Adrenal gland (tissue), 12 donors: ENCODE data around the gene HSPA4L. TPM values are rescaled to one million over a fixed set of nuclear protein-coding genes. Genes with fewer than 3 reads are reported as not detected.
A peak's percentile ranks its signal among the peaks of the same experiment; 100 is the strongest.

Source experiments
- DNase-seq, 7 donors: peaks; one replicate each; pipeline ENCODE4 v3.0.0-alpha.2; 2019 to 2020
- H3K27ac ChIP-seq, 5 donors: fragments of 200-600 bp; sonication (generic) in 4 of 5; 1 replicate in 3 of 5; 2 replicates in 2 of 5; pipeline versions ENCODE4 v1.5.1 to v1.8.0; 2016 to 2020; ENCODE audit warnings: mild to moderate bottlenecking in 1 of 5
- H3K27me3 ChIP-seq: fragments of 200-600 bp; 2 replicates; pipeline ENCODE4 v1.8.0; 2021
- H3K36me3 ChIP-seq, 2 donors: fragments of 200-600 bp; replicated peaks in 1 of 2; 1 replicate in 1 of 2; 2 replicates in 1 of 2; pipeline versions ENCODE4 v1.5.1 to v1.8.0; 2018 to 2022
- H3K4me1 ChIP-seq, 2 donors: fragments of 200-600 bp; replicated peaks in 1 of 2; 1 replicate in 1 of 2; 2 replicates in 1 of 2; pipeline versions ENCODE4 v1.5.1 to v1.8.0; 2018 to 2021
- H3K4me3 ChIP-seq, 4 donors: fragments of 200-600 bp; sonication (generic) in 3 of 4; one replicate each; pipeline ENCODE4 v1.5.1; 2016 to 2018
- H3K9me3 ChIP-seq, 3 donors: fragments of 200-600 bp; sonication (generic) in 1 of 3; replicated peaks in 1 of 3; 1 replicate in 2 of 3; 2 replicates in 1 of 3; pipeline versions ENCODE4 v1.5.1 to v1.8.0; 2016 to 2021
- POLR2A ChIP-seq, 2 donors: fragments of 450-650 bp; IDR thresholded peaks; one replicate each; pipeline ENCODE4 v1.6.1; 2017; ENCODE audit warnings: antibody characterized with exemption in 2 of 2, mild to moderate bottlenecking in 2 of 2, moderate library complexity in 1 of 2
- WGBS, 4 donors: extraction: QIAGEN DNeasy Blood & Tissue Kit in 2 of 4; methylation state at CpG; one replicate each; pipeline versions ENCODE4 v1.1.5 to v1.1.7; 2013 to 2017; 5-methylcytosine and 5-hydroxymethylcytosine counted together
- intact Hi-C, 2 donors: fragments of 100-400 bp; cut with DNase I; formaldehyde crosslinking; loops; one replicate each; pipeline versions ENCODE4 v1.14.1 to v1.15.0; 2022 to 2023
- polyA plus RNA-seq, 3 donors: library from polyadenylated mRNA; stranded (reverse); fragments of 200-250 nt in 2 of 3; fragments of 350-450 nt in 1 of 3; fragmentation: Illumina TruSeq in 1 of 3; extraction: RNeasy Lipid Tissue Mini Kit (QIAGEN cat#74804) in 1 of 3; gene quantifications; one replicate each; pipeline ENCODE4 v1.2.3, GENCODE V29; 2013 to 2014
- total RNA-seq, 9 donors: library from RNA; depleted of rRNA in 4 of 9; stranded (reverse); fragments of >200 nt in 4 of 9; fragments of 120-200 nt in 1 of 9; fragmentation: NEBNext Ultra II Directional in 1 of 9; extraction: Animal tissue kit (Norgen Biotek cat#: 25700) in 1 of 9; gene quantifications; one replicate each; pipeline versions ENCODE4 v1.1.0 to v1.2.4, GENCODE V29; 2013 to 2023
- TF ChIP-seq, protein P1 (sequence below), 6 experiments: fragments of 450-650 bp in 4 of 6; fragments of 200-600 bp in 2 of 6; sonication (generic) in 1 of 6; IDR thresholded peaks; 1 replicate in 5 of 6; 2 replicates in 1 of 6; pipeline versions ENCODE4 v1.5.1 to v1.8.0; 2016 to 2021; ENCODE audit warnings: antibody characterized with exemption in 6 of 6, mild to moderate bottlenecking in 2 of 6, moderate library complexity in 1 of 6
- donor health status: healthy with polysubstance abuse.
- donor health status: Bipolar disorder and iron deficiency.
- donor health status: DM: yes; HTN: yes; CAD: no.
- donor health status: DM: no; HTN: no; CAD: no.
- donor health status: DM: no; HTN: no; CAD: no.
- donor health status: DM: yes; HTN: yes; CAD: no.

HSPA4L gene
- total and polyA plus RNA-seq, 12 donors, result 3.5 to 73.5 (median 22.8) TPM

- no peak for DNase-seq
- Histone ChIP-seq H3K27me3 (no peaks in the 10 kb centered on the region), H3K4me1 (peaks cover 5 to 13% of the 10 kb centered on the region in 2 donors), H3K4me3 (no peak overlapping the region), H3K27ac (no peak overlapping the region), H3K36me3 (no peaks in the 10 kb centered on the region), H3K9me3 (no peaks in the 10 kb centered on the region)
- intact Hi-C loops, result loop anchor here in 1 of 2 donors (10.0 kb wide), 1 partner anchor 89 kb away; the partner anchor contains the start of genes ABHD18 and MFSD8
- no peak for TF ChIP-seq POLR2A (IDR thresholded peaks at IDR 0.05)
- TF ChIP-seq, protein P1, sequence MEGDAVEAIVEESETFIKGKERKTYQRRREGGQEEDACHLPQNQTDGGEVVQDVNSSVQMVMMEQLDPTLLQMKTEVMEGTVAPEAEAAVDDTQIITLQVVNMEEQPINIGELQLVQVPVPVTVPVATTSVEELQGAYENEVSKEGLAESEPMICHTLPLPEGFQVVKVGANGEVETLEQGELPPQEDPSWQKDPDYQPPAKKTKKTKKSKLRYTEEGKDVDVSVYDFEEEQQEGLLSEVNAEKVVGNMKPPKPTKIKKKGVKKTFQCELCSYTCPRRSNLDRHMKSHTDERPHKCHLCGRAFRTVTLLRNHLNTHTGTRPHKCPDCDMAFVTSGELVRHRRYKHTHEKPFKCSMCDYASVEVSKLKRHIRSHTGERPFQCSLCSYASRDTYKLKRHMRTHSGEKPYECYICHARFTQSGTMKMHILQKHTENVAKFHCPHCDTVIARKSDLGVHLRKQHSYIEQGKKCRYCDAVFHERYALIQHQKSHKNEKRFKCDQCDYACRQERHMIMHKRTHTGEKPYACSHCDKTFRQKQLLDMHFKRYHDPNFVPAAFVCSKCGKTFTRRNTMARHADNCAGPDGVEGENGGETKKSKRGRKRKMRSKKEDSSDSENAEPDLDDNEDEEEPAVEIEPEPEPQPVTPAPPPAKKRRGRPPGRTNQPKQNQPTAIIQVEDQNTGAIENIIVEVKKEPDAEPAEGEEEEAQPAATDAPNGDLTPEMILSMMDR (IDR thresholded peaks at IDR 0.05), result no peak
Measured at GRCh38 chr4:127875791-127876190, 93.7 kb downstream of the HSPA4L start.

DNA sequence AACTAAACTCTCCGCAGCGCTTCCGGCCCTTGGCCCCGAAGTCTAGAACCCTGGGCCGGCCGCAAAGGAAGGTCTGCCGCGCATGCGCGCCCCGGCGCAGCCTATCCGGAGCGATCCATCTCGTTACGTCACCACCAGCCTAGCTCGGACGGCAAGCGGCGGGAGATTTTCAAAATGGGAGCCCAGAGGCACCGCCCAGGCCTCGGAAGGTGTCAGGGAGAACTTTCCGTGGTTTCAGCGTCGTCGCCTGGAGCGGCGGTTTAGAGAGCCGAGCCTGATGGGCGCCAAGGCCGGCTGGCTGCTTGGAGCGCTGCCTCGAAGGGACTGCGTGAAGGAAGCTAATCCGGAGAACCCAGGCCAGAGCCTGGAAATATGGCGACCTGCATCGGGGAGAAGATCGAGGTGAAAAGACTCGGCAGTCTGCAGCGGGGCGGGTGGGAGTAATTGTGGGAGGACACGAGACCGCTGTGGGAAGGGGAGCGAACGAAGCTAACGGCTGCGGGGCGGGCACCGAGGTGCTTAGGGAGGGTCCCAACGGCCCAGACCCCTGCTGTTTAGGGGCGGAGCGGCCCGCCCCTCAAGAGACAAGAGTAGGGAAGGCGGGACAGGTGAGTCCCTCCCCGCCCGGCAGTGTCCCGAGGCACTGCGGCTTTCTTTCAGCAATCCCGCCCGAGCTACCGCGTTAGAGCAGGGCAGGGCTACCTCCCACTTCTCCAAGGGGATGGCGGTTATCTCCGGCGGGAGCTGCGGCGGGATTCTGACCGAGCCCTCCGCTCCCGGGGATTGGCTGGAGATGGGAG, 98.8 kb downstream of the HSPA4L start, which contains the start of gene PLK4:
Gene PLK4, plus strand, starts transcription at position 131 of the 800 bp plus-strand sequence. Its CDS starts 242 bp downstream, at position 373.
- H3K36me3 ChIP-seq, result no peaks in the 10 kb centered on the region
- no peaks in the 10 kb centered on the region for H3K27me3 ChIP-seq
- H3K4me3 ChIP-seq, result peak within 1 kb of the TSS; percentile 63 to 95 (median 77)
- DNase-seq, result peak; percentile 96 to 98 (median 97)
- peak within 1 kb of the TSS; percentile 52 to 88 (median 76) for H3K27ac ChIP-seq
- peaks cover 0 to 14% of the 10 kb centered on the region in 2 donors for H3K4me1 ChIP-seq
- intact Hi-C loops, result no loop called here
- TF ChIP-seq, protein P1 (IDR thresholded peaks at IDR 0.05), result no peak
- peak; percentile 44 to 93 for TF ChIP-seq POLR2A (IDR thresholded peaks at IDR 0.05)
- WGBS, 4 donors, result 0 to 1% (median 0%) methylated on average over 21 to 70 of the region's 70 CpGs
- H3K9me3 ChIP-seq, result no peaks in the 10 kb centered on the region

- Histone ChIP-seq H3K4me1 (peaks cover 0 to 14% of the 10 kb centered on the region in 2 donors), H3K27me3 (no peaks in the 10 kb centered on the region), H3K27ac (no peak overlapping the region), H3K4me3 (peak overlapping the region in 2 of 4 donors; percentile 75 to 79), H3K9me3 (no peaks in the 10 kb centered on the region), H3K36me3 (no peaks in the 10 kb centered on the region)
- DNase-seq, result no peak
- TF ChIP-seq POLR2A (IDR thresholded peaks at IDR 0.05), result no peak
- TF ChIP-seq, protein P1 (IDR thresholded peaks at IDR 0.05), result no peak
- intact Hi-C loops, result no loop called here
- 2 to 3% (median 3%) methylated on average over 6 to 7 of the region's 7 CpGs for WGBS, 4 donors
Measured at GRCh38 chr4:127881563-127881864, 99.4 kb downstream of the HSPA4L start.

GRCh38 chr4:127888559-127888958, 106.4 kb downstream of the HSPA4L start:
- no peaks in the 10 kb centered on the region for H3K9me3 ChIP-seq
- H3K36me3 ChIP-seq, result no peaks in the 10 kb centered on the region
- TF ChIP-seq, protein P1 (IDR thresholded peaks at IDR 0.05), result no peak
- TF ChIP-seq POLR2A (IDR thresholded peaks at IDR 0.05), result no peak
- no peaks in the 10 kb centered on the region for H3K27me3 ChIP-seq
- H3K4me1 ChIP-seq, result no peaks in the 10 kb centered on the region
- H3K27ac ChIP-seq, result no peak overlapping the region
- no peak overlapping the region for H3K4me3 ChIP-seq
- 89 to 98% (median 96%) methylated on average over 1 of the region's 1 CpG for WGBS, 4 donors
- DNase-seq, result no peak
- intact Hi-C loops, result no loop called here
